NT2/D1 (cell line): ENCODE data around the gene TSSK2.

Experiments used
- YY1 ChIP-seq: IDR thresholded peaks from 2 replicates; pipeline ENCODE4 v1.6.1; 2011; ENCODE audit not compliant: insufficient read length, insufficient read depth
- ZNF274 ChIP-seq: IDR thresholded peaks from 2 replicates; pipeline ENCODE4 v1.6.1; 2011; ENCODE audit warnings: mild to moderate bottlenecking, low read depth, low read length

DNA sequence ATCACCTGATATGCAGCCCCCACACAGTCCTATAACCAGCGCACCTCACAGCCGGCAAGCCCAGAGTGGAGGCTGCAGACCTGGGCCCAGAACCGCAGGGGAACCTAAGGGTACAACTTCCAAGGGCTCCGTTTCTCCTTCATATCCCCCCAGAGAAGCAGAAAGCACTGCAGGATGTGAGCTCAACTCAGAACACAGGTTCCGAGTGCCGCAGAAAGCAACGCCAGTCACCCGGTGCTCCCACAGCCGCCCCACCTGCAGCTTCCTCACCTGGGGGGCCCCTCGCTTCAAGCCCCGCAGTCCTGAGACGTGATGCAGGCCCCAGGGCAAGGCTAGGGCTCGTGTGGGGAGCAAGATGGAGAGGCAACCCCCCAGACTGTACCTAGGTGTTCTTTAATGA, 2.5 kb downstream of the TSSK2 start:
- TF ChIP-seq ZNF274 (no peak), YY1 (no peak)
